ENCODE measurements around the gene YBX3.
A peak's percentile ranks its signal among the peaks of the same experiment; 100 is the strongest.

YBX3 gene

DNA sequence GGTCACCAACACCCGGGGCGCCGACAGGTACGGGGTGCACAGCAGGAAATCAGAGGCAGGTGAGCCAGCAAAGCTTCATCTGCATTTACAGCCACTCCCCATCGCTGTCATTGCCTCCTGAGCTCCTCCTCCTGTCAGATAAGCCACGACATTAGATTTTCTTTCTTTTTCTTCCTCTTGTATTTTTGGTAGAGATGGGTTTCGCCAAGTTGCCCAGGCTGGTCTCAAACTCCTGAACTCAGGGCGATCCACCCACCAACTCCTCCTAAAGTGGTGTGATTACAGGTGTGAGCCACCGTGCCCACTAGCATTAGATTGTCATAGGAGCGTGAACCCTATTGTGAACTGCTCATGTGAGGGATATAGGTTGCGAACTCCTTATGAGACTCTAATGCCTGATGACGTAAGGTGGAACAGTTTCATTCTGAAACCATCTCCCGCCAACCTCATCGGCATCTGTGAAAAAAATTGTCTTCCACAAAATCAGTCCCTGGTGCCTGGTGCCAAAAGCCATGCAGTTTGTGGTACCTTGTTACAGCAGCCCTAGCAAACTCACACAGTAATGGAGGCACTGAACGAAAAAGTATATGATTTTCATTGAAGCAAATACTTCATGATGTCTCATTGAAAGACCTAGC lies 50.8 kb downstream of the YBX3 start:
- peaks cover 27% of the 10 kb centered on the region for H3K27me3 Mint-ChIP-seq

DNA sequence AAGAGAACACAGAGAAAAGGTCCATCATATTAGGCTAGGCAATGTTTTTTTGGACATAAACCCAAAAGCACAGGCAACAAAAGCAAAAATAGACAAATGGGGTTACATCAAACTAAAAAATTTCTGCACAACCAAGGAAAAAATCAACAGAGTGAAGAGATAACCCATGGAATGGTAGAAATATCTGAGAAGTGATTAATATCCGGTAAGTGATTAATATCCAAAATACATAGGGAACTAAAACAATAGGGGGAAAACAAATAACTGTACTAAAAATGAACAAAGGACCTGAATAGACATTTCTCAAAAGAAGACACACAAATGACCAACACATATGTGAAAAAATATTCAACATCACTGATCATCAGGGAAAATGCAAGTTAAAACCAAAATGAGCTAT lies 53.6 kb downstream of the YBX3 start:
- no peak for DNase-seq (ENCODE audit: low spot score in 2 of 2)
- Mint-ChIP-seq H3K4me3 (no peak overlapping the region), H3K36me3 (no peaks in the 10 kb centered on the region)

More for the DNA sequence above, 50.8 kb downstream of the YBX3 start:
- ATAC-seq (ENCODE audit: low read depth): peak; percentile 34
- H3K27ac Mint-ChIP-seq: no peak overlapping the region
- H3K36me3 Mint-ChIP-seq: no peaks in the 10 kb centered on the region
- peaks cover 15% of the 10 kb centered on the region for H3K4me1 Mint-ChIP-seq
- H3K9me3 Mint-ChIP-seq: peaks cover 3% of the 10 kb centered on the region
- peak overlapping the region; percentile 58 for H3K4me3 Mint-ChIP-seq
- DNase-seq (ENCODE audit: low spot score in 2 of 2): no peak

DNA sequence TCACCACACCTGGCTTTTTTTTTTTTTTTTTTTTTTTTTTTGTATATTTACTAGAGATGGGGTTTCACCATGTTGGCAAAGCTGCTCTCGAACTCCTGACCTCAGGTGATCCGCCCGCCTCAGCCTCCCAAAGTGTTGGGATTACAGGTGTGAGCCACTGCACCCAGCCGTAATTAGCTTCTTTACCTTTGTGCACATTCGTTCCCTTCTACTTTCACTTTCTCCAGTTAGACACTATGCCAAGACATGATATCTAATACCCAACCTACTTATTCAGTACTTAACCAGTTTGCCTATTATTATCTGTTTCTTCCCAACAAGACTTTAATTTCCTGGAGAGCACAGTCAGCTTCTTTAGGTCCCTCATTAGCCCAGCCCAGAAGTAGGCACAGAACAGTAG lies 54.6 kb downstream of the YBX3 start:
- Mint-ChIP-seq H3K27ac (no peak overlapping the region), H3K27me3 (peaks cover 15% of the 10 kb centered on the region), H3K4me1 (peaks cover 9% of the 10 kb centered on the region), H3K36me3 (no peaks in the 10 kb centered on the region), H3K9me3 (peaks cover 3% of the 10 kb centered on the region), H3K4me3 (peak overlapping the region; percentile 9)
- DNase-seq (ENCODE audit: low spot score in 2 of 2) (no peak), ATAC-seq (ENCODE audit: low read depth) (no peak)

More for the DNA sequence above, 53.6 kb downstream of the YBX3 start:
- Mint-ChIP-seq H3K4me1 (peaks cover 15% of the 10 kb centered on the region), H3K9me3 (peaks cover 3% of the 10 kb centered on the region), H3K27ac (no peak overlapping the region), H3K27me3 (peaks cover 17% of the 10 kb centered on the region)
- ATAC-seq (ENCODE audit: low read depth): no peak

DNA sequence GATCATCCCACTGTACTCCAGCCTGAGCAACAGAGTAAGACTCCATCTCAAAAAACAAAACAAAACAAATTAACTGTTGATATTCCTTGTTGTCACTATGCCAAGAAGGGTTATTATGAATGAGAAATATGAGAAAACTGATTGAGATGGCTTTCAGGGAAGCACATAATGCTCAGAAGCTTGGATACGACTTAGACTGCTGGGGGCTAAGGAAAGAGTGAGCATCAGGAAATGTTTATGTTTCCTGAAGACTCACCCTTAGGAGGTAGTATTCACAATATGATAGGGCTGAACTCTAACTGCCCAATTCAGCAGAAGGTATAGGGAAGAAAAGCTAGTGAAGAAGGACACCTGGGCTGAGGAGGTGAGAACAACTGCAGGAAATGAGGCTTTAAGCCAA lies 55.5 kb downstream of the YBX3 start:
- ATAC-seq (ENCODE audit: low read depth) (no peak), DNase-seq (ENCODE audit: low spot score in 2 of 2) (no peak)
- Mint-ChIP-seq H3K36me3 (no peaks in the 10 kb centered on the region), H3K4me3 (no peak overlapping the region), H3K27me3 (peaks cover 13% of the 10 kb centered on the region), H3K27ac (no peak overlapping the region), H3K9me3 (no peaks in the 10 kb centered on the region), H3K4me1 (peaks cover 5% of the 10 kb centered on the region)

DNA sequence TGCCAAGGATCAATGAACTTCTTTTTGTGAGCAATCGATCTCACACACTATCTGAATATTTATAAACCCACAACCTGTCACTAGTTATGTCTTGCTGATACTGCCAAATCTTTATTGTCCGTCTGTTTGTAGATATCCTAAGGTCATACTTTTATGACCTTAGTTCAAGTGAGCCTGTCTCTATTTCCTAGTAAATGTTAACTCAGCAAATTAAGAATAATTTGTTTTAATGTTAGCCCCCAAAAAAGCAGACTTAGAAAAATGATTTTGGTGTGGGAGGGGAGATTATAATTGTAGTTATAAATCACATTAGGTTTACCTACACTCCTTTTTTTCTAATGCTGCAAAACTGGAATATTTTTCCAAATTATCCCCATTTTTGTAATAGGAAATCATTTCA lies 58.6 kb downstream of the YBX3 start:
- no peak for ATAC-seq (ENCODE audit: low read depth)
- Mint-ChIP-seq H3K27ac (no peak overlapping the region), H3K4me3 (no peak overlapping the region), H3K4me1 (peaks cover 5% of the 10 kb centered on the region), H3K27me3 (peaks cover 17% of the 10 kb centered on the region), H3K9me3 (no peaks in the 10 kb centered on the region), H3K36me3 (no peaks in the 10 kb centered on the region)
- DNase-seq (ENCODE audit: low spot score in 2 of 2): no peak

DNA sequence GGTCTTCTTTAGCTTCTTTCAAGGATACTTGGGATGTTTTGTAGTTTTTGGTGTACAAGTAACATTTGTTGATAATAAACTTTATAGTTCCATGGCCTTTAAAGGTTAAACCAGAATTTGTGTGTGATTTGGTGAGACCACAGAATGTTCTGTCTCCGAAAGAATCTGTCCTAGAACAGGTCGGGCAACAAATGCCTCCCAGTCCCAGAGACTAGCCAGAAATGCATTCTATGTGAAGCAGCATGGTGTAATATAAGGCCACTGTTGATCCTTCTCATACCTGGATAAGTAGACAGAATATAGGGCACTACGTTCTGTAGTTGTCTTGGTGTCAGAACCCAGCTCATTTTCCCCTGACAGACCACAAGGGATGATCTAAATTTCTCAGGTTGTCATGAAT lies 59.3 kb downstream of the YBX3 start:
- Mint-ChIP-seq H3K4me3 (no peak overlapping the region), H3K36me3 (no peaks in the 10 kb centered on the region), H3K4me1 (peaks cover 5% of the 10 kb centered on the region), H3K9me3 (no peaks in the 10 kb centered on the region), H3K27ac (no peak overlapping the region), H3K27me3 (peaks cover 14% of the 10 kb centered on the region)
- no peak for DNase-seq (ENCODE audit: low spot score in 2 of 2)
- no peak for ATAC-seq (ENCODE audit: low read depth)

DNA sequence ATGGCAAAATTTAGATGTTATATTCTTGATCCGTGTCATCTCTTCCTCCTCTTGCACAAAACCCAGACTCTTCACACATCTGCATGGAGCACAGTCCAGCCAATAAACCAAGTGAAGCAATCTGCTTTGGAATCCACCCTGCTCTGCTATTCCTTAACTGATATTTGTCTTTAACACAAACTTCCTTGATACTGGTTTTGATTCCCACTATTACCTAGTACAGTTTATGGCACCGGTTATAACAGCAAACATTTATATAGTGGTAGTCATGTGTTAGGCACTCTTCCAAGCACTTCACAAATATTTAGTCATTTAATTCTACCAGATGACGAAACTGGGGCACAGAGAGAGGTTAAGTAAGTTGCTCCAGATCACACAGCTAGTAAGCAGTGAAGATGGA lies 61.8 kb downstream of the YBX3 start:
- Mint-ChIP-seq H3K27me3 (peaks cover 8% of the 10 kb centered on the region), H3K4me3 (no peak overlapping the region), H3K36me3 (no peaks in the 10 kb centered on the region), H3K4me1 (no peaks in the 10 kb centered on the region), H3K9me3 (peaks cover 3% of the 10 kb centered on the region), H3K27ac (no peak overlapping the region)
- no peak for DNase-seq (ENCODE audit: low spot score in 2 of 2)
- ATAC-seq (ENCODE audit: low read depth): no peak

DNA sequence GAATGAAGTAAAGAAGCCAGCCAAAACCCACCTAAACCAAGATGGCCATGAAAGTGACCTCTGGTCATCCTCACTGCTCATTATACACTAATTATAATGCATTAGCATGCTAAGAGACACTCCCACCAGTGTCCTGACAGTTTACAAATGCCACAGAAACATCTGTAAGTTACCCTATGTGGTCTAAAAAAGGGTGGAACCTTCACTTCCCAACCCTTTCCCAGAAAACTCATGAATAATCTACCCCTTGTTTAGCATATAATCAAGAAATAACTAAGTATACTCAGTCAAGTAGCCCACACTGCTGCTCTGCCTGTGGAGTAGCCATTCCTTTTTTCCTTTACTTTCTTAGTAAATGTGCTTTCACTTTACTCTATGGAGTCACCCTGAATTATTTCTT lies 69.1 kb downstream of the YBX3 start:
- H3K4me3 Mint-ChIP-seq: no peak overlapping the region
- DNase-seq (ENCODE audit: low spot score in 2 of 2) (no peak), ATAC-seq (ENCODE audit: low read depth) (no peak)
- no peak overlapping the region for H3K27ac Mint-ChIP-seq
- H3K36me3 Mint-ChIP-seq: no peaks in the 10 kb centered on the region
- H3K9me3 Mint-ChIP-seq: peaks cover 4% of the 10 kb centered on the region
- peaks cover 1% of the 10 kb centered on the region for H3K27me3 Mint-ChIP-seq
- no peaks in the 10 kb centered on the region for H3K4me1 Mint-ChIP-seq

DNA sequence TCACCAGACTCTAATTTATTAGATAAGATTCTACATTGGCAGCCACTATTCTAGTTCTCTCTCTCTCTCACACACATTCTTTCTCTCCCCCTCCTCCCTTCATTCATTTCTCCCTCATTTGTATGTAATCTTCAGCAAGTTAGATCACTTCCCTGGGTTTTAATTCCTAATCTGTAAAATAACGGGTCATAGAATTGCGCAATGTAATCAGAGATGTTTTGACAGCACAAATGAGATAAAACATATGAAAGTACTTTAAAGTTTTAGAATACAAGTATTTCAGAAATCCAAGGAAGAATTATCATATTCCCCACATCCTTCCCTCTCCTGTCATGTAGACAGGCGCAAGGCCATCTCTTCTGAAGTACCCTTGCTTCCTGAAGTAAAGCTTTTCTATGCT lies 70.9 kb downstream of the YBX3 start:
- H3K4me3 Mint-ChIP-seq: no peak overlapping the region
- peaks cover 3% of the 10 kb centered on the region for H3K27me3 Mint-ChIP-seq

More for the DNA sequence above, 70.9 kb downstream of the YBX3 start:
- Mint-ChIP-seq H3K27ac (no peak overlapping the region), H3K9me3 (peaks cover 10% of the 10 kb centered on the region), H3K36me3 (peaks cover 4% of the 10 kb centered on the region), H3K4me1 (no peaks in the 10 kb centered on the region)
- no peak for ATAC-seq (ENCODE audit: low read depth)
- no peak for DNase-seq (ENCODE audit: low spot score in 2 of 2)
